ENCODE measurements around the gene ZNF446.

The ZNF446 gene

GRCh38 chr19:58474997-58475713 lies 997 bp upstream of the ZNF446 start:
- no peaks in the 10 kb centered on the region for H3F3A ChIP-seq (ENCODE audit: low read depth)
- no peaks in the 10 kb centered on the region for H3K79me2 ChIP-seq (ENCODE audit: insufficient read depth, low read length)
- no peak for TF ChIP-seq CTCF (conservative IDR thresholded peaks at IDR 0.05; ENCODE audit: low read length)
- no peak for TF ChIP-seq EZH2phosphoT487 (IDR thresholded peaks at IDR 0.05; ENCODE audit: borderline replicate concordance)
- H3K4me2 ChIP-seq (ENCODE audit: low read depth, low read length, poor library complexity, severe bottlenecking), result peak overlapping the region; percentile 83
- H3K27me3 ChIP-seq (ENCODE audit: insufficient read depth, low read length, poor library complexity, severe bottlenecking), result no peaks in the 10 kb centered on the region
- no peaks in the 10 kb centered on the region for H3K9me2 ChIP-seq (replicated peaks; ENCODE audit: low read depth, low read length)
- H3K9me3 ChIP-seq (ENCODE audit: insufficient read depth, low read depth, low read length), result no peaks in the 10 kb centered on the region
- H3K36me3 ChIP-seq (ENCODE audit: insufficient read depth, low read length), result peaks cover 12% of the 10 kb centered on the region; the same call in 1 of the 2 replicates
- H3K4me3 ChIP-seq (ENCODE audit: low read length, poor library complexity, severe bottlenecking), result peak overlapping the region; percentile 93
- H4K20me1 ChIP-seq (ENCODE audit: insufficient read depth, low read length, poor library complexity, severe bottlenecking), result no peaks in the 10 kb centered on the region
- H3K9ac ChIP-seq (ENCODE audit: low read depth, low read length, poor library complexity, severe bottlenecking), result peak overlapping the region; percentile 58
- H3K4me1 ChIP-seq (ENCODE audit: insufficient read depth, low read length, poor library complexity, severe bottlenecking), result peaks cover 24% of the 10 kb centered on the region
- peak overlapping the region; percentile 83 for H2AFZ ChIP-seq (ENCODE audit: low read length)

- peak overlapping the region; percentile 83 for H2AFZ ChIP-seq (ENCODE audit: low read length)
- H3K4me3 ChIP-seq (ENCODE audit: low read length, poor library complexity, severe bottlenecking), result peak overlapping the region; percentile 93
- no peaks in the 10 kb centered on the region for H3K9me2 ChIP-seq (replicated peaks; ENCODE audit: low read depth, low read length)
- peak overlapping the region; percentile 88 for H3K9ac ChIP-seq (ENCODE audit: low read depth, low read length, poor library complexity, severe bottlenecking)
- no peaks in the 10 kb centered on the region for H3K79me2 ChIP-seq (ENCODE audit: insufficient read depth, low read length)
- H3K4me1 ChIP-seq (ENCODE audit: insufficient read depth, low read length, poor library complexity, severe bottlenecking), result peaks cover 24% of the 10 kb centered on the region
- H3K9me3 ChIP-seq (ENCODE audit: insufficient read depth, low read depth, low read length), result no peaks in the 10 kb centered on the region
- TF ChIP-seq CTCF (conservative IDR thresholded peaks at IDR 0.05; ENCODE audit: low read length) (no peak), EZH2phosphoT487 (IDR thresholded peaks at IDR 0.05; ENCODE audit: borderline replicate concordance) (no peak)
- peak overlapping the region; percentile 83 for H3K4me2 ChIP-seq (ENCODE audit: low read depth, low read length, poor library complexity, severe bottlenecking)
- no peaks in the 10 kb centered on the region for H3F3A ChIP-seq (ENCODE audit: low read depth)
- H4K20me1 ChIP-seq (ENCODE audit: insufficient read depth, low read length, poor library complexity, severe bottlenecking), result no peaks in the 10 kb centered on the region
- H3K36me3 ChIP-seq (ENCODE audit: insufficient read depth, low read length), result peaks cover 12% of the 10 kb centered on the region; the same call in 1 of the 2 replicates
- H3K27me3 ChIP-seq (ENCODE audit: insufficient read depth, low read length, poor library complexity, severe bottlenecking), result no peaks in the 10 kb centered on the region
Observed at GRCh38 chr19:58476498-58477015, 405 bp downstream of the ZNF446 start.

- Histone ChIP-seq H3K4me2 (ENCODE audit: low read depth, low read length, poor library complexity, severe bottlenecking) (peak overlapping the region; percentile 83), H3K9me3 (ENCODE audit: insufficient read depth, low read depth, low read length) (no peaks in the 10 kb centered on the region), H3K79me2 (ENCODE audit: insufficient read depth, low read length) (no peaks in the 10 kb centered on the region), H3K4me1 (ENCODE audit: insufficient read depth, low read length, poor library complexity, severe bottlenecking) (peaks cover 24% of the 10 kb centered on the region), H3K4me3 (ENCODE audit: low read length, poor library complexity, severe bottlenecking) (peak overlapping the region; percentile 93), H3K9ac (ENCODE audit: low read depth, low read length, poor library complexity, severe bottlenecking) (peak overlapping the region; percentile 88), H4K20me1 (ENCODE audit: insufficient read depth, low read length, poor library complexity, severe bottlenecking) (no peaks in the 10 kb centered on the region), H3K27me3 (ENCODE audit: insufficient read depth, low read length, poor library complexity, severe bottlenecking) (no peaks in the 10 kb centered on the region), H2AFZ (ENCODE audit: low read length) (no peak overlapping the region), H3K9me2 (replicated peaks; ENCODE audit: low read depth, low read length) (no peaks in the 10 kb centered on the region), H3K36me3 (ENCODE audit: insufficient read depth, low read length) (peaks cover 9% of the 10 kb centered on the region; the same call in 1 of the 2 replicates), H3F3A (ENCODE audit: low read depth) (no peaks in the 10 kb centered on the region)
- TF ChIP-seq CTCF (conservative IDR thresholded peaks at IDR 0.05; ENCODE audit: low read length) (no peak), EZH2phosphoT487 (IDR thresholded peaks at IDR 0.05; ENCODE audit: borderline replicate concordance) (no peak)
Observed at GRCh38 chr19:58477130-58477529, 978 bp downstream of the ZNF446 start.
